GM21529 (cell line): ENCODE measurements around the gene ERP44.
A peak's percentile ranks its signal among the peaks of the same experiment; 100 is the strongest.
"Not testable (repeated sequence)": the region's sequence is repeated elsewhere in the genome, so short reads cannot be mapped to it uniquely, and the experiment has no call there.

Experiments used
- ATAC-seq: cut with Tn5 transposase; IDR thresholded peaks from one replicate; pipeline ENCODE4 v1.9.1; 2021; ENCODE audit not compliant: unreplicated experiment

The ERP44 gene

DNA sequence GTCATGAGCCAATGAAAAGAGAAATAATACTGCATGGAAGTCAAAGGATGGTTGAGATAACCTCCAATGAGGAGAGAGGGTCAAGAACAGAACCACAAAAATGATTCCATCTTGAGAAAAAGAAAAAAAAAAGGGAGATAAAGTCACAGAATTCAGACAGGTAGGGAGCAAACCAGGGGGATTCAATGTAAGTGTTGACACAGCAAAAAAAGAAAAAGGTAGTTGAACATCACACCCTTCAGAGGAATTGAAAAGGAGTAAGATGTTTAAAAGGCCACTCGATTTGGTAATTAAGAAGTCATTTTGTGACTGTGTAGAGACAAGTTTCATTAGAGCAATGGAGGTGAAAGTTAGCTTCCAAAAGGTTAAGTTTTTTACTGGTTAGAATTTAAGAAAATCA lies 79.3 kb downstream of the ERP44 start:
- ATAC-seq: no peak

DNA sequence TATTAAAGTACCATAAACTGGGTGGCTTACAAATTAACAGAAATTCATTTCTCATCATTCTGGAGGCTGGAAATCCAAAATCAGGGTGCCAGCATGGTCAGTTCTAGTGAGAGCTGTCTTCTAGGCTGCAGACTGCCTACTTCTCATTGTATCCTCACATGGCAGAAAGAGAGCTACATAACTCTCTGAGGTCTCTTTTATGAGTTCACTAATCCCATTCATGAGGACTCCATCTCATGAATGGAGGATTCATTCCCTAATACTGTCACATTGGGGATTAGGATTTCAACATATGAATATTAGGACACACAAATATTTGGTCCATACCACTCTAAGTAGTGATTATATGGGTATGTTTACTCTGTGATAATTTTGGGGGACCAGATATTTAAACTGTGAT lies 84.0 kb downstream of the ERP44 start:
- no peak for ATAC-seq

DNA sequence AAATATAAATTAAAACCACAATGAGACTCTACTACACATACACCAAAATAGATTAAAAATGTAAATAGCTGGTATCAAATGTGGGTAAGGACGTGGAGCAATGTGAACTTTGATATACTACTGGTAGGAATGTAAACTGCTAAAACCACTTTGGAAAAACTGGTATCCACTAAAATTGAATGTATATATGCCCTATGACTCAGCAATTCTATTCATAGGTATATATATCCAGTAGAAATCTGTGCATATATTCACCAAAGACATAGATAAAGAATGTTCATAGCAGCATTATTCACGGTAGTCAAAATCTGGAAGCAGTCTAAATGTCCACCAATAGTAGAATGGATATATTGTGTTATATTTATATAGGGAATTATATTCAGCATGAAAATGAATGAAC lies 85.2 kb downstream of the ERP44 start:
- no peak for ATAC-seq

DNA sequence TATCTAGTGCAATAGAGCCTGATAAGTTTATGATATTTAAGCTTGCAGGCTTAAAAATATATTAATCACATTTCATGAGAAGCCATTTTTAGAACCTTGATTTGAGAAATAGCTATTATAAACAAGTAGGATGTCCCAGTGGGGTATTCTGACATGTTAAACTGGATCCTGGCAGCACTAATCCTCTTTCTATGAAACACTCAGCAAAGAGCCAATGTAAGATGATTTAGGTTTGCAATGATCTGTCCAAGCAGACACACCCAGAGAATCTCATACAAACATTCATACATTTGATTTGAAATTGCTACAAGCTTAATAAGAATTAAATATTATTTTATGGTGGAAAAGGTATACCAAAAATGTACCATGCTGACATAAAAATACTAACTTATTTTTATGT lies 86.5 kb downstream of the ERP44 start:
- ATAC-seq: no peak

DNA sequence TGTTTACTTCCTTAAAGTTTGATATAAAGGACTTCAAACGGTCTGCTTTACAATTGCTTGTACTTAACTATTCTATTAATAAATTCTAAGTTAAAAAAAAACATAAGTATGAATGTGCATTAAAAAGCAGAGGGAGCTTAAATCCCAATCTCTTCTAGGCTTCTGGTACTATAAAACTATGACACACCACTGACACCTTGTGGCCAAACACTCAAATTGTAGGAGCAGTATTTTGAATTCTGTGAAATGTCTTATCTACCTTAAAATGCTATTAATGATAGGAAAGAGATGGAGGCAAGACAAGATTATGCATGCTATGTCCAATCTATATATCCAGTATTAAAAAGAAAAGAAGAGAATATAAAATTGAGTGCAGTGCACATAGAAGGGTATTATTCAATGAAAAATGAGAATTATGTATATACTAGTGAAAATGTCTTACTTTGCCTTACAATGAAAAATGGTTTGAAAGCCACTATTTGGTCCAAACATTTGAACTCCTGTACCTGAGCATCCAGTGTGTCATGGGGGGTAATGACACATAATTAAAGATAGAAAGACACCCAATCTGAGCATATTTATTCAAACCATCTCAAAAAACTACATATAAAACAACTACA lies 87.6 kb downstream of the ERP44 start:
- no peak for ATAC-seq

DNA sequence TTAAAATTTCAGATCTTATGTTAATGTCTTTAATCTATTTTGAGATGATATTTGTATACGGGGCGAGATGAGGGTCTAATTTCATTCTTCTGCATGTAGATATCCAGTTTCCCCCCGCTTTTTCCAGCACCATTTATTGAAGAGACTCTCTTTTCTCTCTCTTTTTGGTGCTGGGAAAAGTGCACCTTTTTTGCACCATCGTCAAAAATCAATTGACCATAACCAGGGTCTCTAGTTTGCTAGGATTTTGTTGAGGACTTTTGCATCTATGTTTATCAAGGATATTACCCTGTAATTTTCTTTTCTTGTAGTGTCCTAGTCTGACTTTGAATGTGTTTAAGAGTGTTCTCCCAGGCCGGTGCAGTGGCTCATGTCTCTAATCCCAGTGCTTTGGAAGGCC lies 99.0 kb downstream of the ERP44 start:
- no peak for ATAC-seq

DNA sequence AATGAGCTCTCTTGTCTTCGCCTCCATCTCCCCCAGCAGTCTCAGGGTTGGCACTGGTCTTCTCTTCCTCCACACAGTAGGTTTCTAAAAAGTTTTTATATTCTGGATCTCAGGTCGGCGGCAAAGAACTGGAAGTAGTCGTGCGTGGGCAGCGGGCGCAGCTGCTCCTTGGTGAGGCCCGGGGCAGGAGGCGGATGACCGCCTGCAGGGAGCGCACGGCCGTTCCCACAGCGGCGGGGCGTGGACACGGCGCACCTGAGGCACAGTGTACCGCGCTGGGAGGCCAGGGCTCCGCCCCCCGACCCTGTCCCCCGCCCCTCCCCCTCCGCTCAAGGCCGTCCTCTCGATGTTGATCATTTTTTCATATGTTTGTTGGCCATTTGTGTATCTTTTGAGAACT lies 99.9 kb downstream of the ERP44 start:
- no peak for ATAC-seq

DNA sequence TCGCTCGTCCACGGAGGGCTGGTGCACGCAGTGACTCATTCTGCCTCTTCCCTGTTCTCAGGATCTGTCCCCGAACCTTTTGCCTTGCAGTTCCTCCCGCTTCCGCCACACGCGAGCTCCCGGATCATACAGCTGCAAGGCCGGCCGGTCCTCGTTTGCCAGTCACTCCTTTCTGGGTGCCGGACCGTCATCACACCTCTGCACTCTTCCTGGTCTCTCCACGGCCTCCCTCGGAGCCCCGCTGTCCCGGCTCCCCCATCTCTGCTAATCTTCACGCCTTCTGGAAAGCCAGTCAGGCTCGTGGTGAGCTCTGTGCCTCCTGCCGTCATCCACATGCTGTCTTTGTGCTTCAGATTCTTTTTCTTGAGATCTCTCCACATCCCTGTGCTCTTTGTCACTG lies 100.5 kb downstream of the ERP44 start:
- ATAC-seq: no peak

DNA sequence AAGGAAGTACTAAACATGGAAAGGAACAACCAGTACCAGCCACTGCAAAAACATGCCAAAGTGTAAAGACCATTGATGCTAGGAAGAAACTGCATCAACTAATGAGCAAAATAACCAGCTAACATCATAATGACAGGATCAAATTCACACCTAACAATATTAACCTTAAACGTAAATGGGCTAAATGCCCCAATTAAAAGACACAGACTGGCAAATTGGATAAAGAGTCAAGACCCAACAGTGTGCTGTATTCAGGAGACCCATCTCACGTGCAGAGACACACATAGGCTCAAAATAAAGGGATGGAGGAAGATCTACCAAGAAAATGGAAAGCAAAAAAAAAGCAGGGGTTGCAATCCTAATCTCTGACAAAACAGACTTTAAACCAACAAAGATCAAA lies 108.3 kb downstream of the ERP44 start:
- not testable (repeated sequence) for ATAC-seq

DNA sequence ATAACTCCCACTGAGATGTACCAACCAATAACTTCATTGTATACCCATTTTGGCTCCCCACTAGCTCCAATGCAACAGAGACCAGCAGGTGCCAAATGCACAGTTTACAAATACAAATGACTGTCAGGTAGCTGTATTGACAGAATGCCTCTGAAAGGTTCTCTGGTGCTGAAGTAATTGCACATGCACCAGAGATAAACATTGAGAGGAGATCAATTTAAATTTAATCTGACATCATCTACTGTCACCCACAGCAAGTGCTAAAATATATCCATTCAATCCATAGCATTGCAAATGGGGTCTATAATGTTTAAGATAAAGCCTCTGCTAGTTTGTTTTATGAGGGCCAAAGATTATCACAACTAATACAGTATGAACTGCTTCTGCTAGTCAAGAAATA lies 112.2 kb downstream of the ERP44 start:
- ATAC-seq: no peak

DNA sequence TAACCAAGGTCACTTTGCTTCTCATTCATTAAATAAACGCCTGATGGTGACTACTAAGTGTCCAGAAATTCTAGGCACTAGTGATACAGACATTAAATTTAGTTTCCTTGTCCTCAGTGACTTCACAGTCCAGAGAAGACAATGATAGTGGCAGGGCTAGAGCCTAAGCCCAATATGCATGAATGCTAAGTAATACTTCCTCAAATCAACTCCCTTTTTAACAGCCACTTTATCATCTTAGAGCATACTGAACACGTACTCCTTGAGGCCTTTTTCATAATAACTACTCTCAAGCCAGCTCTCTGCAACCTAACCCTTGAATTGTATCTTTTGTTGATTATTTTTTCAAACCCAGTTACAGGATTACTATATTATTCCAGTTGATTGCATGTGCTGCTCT lies 118.2 kb downstream of the ERP44 start:
- ATAC-seq: no peak

DNA sequence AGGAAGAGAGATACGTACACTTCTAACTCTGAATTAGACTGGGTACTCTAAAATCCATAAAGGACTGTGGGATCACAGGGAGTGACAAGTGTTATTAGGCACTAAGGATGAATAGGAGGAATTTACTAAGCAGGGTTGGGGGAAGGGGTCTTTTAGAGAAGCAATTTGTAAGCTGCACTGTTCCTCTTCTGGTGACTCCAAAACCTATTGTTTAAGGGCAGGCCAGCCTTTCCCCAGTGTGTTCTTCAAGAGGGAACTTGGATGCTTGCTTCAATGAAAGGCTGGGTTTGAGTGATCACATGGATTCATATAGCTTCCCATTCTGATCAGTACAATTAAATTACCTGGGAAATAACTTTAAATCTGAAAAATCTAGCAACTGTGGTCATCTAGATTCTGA lies 120.6 kb downstream of the ERP44 start:
- ATAC-seq: no peak

DNA sequence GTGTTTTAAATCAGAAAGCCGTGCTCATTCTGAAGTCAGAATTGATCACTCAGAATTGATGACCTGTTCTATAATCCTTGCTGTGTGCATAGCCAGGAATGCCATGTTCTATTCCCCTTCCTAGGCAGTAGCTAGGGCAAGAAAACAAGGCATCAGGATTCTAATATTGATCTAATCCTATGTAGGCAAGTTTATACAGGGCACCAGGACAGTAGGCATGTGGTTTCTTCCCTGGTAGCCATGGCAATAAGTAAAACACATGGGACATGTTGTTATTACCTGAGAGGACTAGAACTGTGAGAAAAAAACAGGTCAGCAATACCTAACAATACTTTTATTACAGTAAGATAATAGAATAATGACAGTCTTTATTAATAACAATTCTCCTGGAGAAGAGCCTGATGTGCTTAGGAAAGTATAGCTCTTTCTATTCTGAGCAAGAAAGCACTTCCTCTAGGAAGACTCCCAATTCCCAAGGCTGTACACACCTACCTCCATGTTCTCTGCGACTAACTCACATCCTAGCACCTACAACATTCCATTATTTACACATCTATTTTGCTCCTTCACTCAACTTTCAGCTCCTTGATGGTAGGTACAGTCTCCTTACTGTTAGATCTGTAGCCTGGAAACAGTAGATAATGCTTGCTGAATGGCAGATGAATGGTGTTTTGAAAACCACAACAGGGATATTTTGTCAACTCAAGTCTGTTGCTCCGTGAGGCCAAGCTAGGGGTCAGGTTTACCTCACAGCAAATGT lies 121.6 kb downstream of the ERP44 start:
- no peak for ATAC-seq

DNA sequence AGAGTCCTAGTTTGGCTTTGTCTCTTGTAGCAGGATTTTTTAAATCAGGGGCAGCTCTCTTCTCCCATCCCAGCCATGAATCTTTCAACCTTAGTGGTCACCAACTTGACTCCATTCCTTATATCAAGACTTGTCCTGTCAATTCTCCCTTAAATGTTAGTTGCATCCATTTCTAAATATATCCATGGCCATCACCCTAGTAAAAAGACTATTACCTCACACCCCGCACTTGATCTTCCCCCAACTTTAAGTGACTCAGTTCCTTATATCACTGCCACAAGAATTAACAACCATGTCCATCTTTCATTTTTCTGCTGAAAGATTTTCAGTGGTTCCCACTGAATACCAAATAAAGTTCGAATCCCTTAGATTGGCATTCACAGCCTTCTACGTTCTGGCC lies 125.3 kb downstream of the ERP44 start:
- no peak for ATAC-seq

DNA sequence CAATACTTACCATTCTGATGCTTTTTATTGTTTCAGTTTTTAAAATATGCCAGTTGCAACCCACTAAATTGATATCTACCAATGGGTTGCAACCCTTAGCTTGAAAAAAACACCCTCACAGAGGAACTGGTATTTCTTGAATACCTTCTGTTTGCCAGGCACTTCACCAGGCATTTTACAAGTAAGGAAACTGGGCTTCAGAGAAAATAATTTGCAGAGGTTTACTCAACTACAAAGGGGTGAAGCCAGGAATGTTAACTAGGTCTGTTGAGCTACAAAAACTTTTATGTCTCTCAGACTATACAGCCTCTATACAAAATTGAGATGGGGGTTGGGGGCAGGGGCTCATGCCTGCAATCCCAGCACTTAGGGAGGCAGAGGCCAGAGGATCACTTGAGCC lies 127.4 kb downstream of the ERP44 start:
- no peak for ATAC-seq

DNA sequence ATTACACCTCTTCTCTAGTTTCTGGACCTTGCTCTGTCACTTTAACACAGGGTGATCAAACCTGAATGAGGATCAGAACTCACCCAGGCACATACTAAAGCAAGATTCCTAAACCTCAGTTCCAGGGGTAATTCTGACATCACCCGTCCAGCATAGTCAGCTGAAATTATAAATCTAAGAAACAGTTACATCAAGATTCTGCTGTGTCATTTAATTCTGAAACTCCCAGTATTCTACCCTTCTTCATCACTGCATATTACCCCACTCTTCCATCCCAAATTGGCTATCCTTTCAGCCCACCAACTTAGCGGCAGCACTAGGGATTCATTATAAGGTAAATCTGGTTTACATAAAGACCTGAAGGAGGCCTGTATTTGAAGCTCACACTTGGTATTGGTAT lies 128.3 kb downstream of the ERP44 start:
- no peak for ATAC-seq

DNA sequence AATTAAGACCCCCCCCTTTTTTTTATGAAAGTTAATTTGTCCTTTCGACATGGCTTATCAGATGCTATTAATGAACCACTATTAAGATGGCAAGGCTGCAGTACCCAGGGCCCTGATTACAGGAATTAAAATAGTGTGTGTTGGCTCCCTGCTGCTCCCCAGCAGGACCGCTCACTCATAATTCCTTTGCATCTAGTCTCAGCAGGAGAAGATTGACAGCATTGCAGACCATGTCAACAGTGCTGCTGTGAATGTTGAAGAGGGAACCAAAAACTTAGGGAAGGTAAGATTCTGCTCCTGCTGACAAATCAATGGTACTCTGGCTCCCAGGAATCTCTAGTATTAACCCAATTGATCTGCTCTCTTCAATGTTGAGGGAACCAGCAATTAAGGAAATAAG lies 131.3 kb downstream of the ERP44 start:
- no peak for ATAC-seq

DNA sequence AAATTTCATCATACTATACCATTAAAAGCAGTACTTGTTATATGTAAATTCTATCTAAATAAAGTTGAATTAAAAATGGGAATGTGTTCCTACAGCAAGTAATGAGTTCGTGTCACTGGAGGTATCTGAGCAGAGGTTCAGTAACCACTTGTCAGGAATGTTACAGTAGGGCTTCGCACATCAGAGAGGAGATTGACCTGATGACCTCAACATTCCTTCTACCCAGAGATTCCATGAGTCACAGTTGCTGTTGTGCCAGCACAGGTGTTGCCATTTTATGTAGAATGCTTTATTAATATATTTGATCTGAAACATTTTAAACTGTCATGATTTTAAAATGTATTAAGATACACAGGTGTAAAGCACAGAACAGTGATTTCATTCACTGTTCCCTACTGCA lies 132.1 kb downstream of the ERP44 start:
- ATAC-seq: no peak

DNA sequence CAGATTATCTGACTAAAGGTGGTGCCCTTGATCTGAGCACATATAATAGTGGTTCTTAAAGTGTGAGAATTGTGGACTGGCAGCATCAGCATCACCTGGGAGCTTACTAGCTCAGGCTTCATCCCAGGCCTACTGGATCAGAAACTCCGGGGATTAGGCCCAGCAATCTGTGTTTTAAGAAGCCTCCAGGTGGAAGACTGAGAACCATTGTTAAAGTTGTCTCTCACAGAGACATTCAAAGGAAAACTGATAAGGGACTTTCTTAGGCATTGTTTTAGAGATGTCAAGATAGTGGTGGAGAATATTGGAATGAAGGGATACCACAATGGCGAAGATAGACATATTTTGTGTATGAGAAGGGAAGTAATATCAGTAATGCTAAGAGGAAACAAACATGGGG lies 132.8 kb downstream of the ERP44 start:
- ATAC-seq: no peak

DNA sequence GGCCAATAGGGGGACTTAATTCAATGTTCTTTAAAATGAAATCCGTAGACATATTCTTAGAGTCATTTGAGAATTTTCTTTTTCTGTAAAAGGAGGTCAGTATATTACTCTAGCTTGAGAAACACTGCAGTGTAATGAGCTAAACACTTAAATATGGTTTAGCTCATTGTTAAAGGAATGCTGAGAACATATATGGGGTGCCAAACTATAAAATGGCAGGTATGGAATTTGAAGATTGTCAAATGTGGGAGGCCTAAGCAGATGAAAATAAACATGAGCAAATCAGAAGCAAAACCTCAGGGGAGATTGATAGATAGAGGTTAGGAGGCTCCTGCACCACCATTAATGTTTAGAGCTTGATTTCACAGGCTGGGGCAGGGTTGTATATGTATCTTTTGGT lies 134.5 kb downstream of the ERP44 start:
- ATAC-seq: no peak

DNA sequence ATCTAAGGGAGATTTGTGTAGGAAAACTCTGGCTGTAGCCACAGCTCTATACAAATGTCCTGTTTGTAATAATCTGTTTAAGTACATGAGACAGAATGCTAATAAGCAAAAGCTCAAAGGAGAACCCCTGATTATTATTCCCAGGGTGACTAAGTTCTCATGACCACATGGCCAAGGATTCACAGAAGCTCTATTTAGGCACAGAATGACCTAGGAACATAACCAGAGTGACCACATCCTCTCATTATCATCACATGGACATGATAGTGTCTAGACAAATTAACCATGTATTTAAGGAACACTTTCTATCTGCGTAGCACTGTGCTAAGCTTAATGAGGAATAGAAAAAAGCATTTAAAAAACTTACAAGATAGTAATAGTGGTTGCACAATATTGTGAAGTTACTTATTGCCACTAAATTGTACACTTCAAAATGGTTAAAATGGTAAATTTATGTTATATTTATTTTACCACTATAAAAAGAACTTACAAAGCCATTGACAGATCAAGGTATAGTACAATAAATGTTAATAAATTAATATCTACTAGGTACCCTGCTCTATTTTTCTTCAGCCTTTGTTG lies 136.0 kb downstream of the ERP44 start:
- no peak for ATAC-seq

DNA sequence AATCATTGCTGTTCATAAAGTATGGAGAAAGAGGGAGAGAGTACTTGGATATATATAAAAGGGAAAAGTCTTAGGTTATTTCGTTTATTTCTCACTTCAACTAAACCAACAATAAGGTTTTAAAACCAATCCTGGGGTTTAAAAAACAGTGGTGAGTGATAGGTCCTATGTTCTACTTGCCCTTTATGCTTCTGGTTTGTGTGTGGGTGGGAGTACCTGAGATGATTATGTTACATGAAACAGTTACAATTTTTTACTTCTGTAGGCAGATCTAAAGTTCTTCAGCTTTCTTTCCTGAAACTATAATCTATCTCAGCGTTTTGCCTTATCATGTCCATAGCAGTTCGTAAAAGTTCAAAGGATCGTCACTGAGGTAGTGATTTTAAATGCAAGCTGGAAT lies 143.2 kb downstream of the ERP44 start:
- no peak for ATAC-seq

DNA sequence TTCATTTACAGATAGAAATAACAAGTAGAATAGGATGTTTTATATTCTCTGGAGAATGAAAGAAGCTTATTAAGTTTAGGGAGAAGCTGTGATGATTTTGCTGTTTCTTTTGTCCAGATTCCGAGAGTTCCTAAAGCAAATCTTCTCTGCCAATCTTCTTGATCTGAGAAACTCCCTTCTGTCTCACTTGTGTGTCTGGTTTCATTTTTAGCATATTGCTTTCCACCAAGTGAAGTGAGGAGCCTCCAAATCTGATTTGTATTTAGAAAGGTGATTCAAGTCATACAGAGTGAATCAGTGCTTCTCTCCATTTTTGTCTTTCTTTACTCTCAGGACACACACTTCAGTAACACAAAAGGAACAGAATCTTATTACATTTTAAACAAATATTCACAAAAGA lies 144.0 kb downstream of the ERP44 start:
- peak; percentile 73 for ATAC-seq
